ENCODE measurements around the gene HDX. TPM values are rescaled to one million over a fixed set of nuclear protein-coding genes. Genes with fewer than 3 reads are reported as not detected.

The HDX gene
- polyA plus RNA-seq, 1 donor from 2014 or later: 3.1 TPM

GRCh38 chrX:84363051-84363450 is 139.2 kb downstream of the HDX start:
- no peaks in the 10 kb centered on the region for H3F3A ChIP-seq (ENCODE audit: insufficient read depth, low read length, poor library complexity, severe bottlenecking)
- H3K9ac ChIP-seq (ENCODE audit: low read length): no peak overlapping the region
- H3K79me2 ChIP-seq (replicated peaks; ENCODE audit: insufficient read depth, low read length): no peaks in the 10 kb centered on the region
- no peak overlapping the region for H2AFZ ChIP-seq (ENCODE audit: low read depth, low read length)
- no peaks in the 10 kb centered on the region for H3K36me3 ChIP-seq (ENCODE audit: insufficient read depth, low read length)
- H3K9me2 ChIP-seq (ENCODE audit: insufficient read depth, low read length): no peaks in the 10 kb centered on the region
- H4K20me1 ChIP-seq (ENCODE audit: insufficient read depth): no peaks in the 10 kb centered on the region
- no peaks in the 10 kb centered on the region for H3K9me3 ChIP-seq (ENCODE audit: low read length)
- no peak overlapping the region for H3K27ac ChIP-seq (ENCODE audit: low read length)
- TF ChIP-seq TAF1 (IDR thresholded peaks at IDR 0.05; ENCODE audit: low read depth) (no peak), CTCF (IDR thresholded peaks at IDR 0.05; ENCODE audit: poor library complexity, severe bottlenecking) (no peak), POLR2AphosphoS5 (IDR thresholded peaks at IDR 0.05) (no peak), MXI1 (conservative IDR thresholded peaks at IDR 0.05; ENCODE audit: poor library complexity, severe bottlenecking) (no peak), EZH2 (IDR thresholded peaks at IDR 0.05; ENCODE audit: borderline replicate concordance, insufficient read depth, low read length, poor library complexity, severe bottlenecking) (no peak), RAD21 (conservative IDR thresholded peaks at IDR 0.05) (no peak), REST (IDR thresholded peaks at IDR 0.05; ENCODE audit: borderline replicate concordance) (no peak), EP300 (conservative IDR thresholded peaks at IDR 0.05; ENCODE audit: poor library complexity, severe bottlenecking) (no peak), SMC3 (conservative IDR thresholded peaks at IDR 0.05; ENCODE audit: poor library complexity) (no peak)
- no peak overlapping the region for H3K4me3 ChIP-seq (ENCODE audit: low read length)
- H3K27me3 ChIP-seq (ENCODE audit: insufficient read depth, low read depth, low read length): no peaks in the 10 kb centered on the region
- no peak overlapping the region for H3K4me2 ChIP-seq (ENCODE audit: low read length)

GRCh38 chrX:84362184-84362838 is 139.9 kb downstream of the HDX start:
- Histone ChIP-seq H3K27ac (ENCODE audit: low read length) (no peak overlapping the region), H3F3A (ENCODE audit: insufficient read depth, low read length, poor library complexity, severe bottlenecking) (no peaks in the 10 kb centered on the region), H3K36me3 (ENCODE audit: insufficient read depth, low read length) (no peaks in the 10 kb centered on the region), H3K4me2 (ENCODE audit: low read length) (no peak overlapping the region), H3K9ac (ENCODE audit: low read length) (no peak overlapping the region), H3K9me2 (ENCODE audit: insufficient read depth, low read length) (no peaks in the 10 kb centered on the region), H4K20me1 (ENCODE audit: insufficient read depth) (no peaks in the 10 kb centered on the region), H3K9me3 (ENCODE audit: low read length) (no peaks in the 10 kb centered on the region), H3K79me2 (replicated peaks; ENCODE audit: insufficient read depth, low read length) (no peaks in the 10 kb centered on the region), H3K27me3 (ENCODE audit: insufficient read depth, low read depth, low read length) (no peaks in the 10 kb centered on the region), H3K4me3 (ENCODE audit: low read length) (no peak overlapping the region), H2AFZ (ENCODE audit: low read depth, low read length) (no peak overlapping the region)
- TF ChIP-seq REST (IDR thresholded peaks at IDR 0.05; ENCODE audit: borderline replicate concordance) (no peak), MXI1 (conservative IDR thresholded peaks at IDR 0.05; ENCODE audit: poor library complexity, severe bottlenecking) (no peak), EP300 (conservative IDR thresholded peaks at IDR 0.05; ENCODE audit: poor library complexity, severe bottlenecking) (no peak), CTCF (IDR thresholded peaks at IDR 0.05; ENCODE audit: poor library complexity, severe bottlenecking) (no peak), RAD21 (conservative IDR thresholded peaks at IDR 0.05) (no peak), TAF1 (IDR thresholded peaks at IDR 0.05; ENCODE audit: low read depth) (no peak), POLR2AphosphoS5 (IDR thresholded peaks at IDR 0.05) (no peak), SMC3 (conservative IDR thresholded peaks at IDR 0.05; ENCODE audit: poor library complexity) (no peak), EZH2 (IDR thresholded peaks at IDR 0.05; ENCODE audit: borderline replicate concordance, insufficient read depth, low read length, poor library complexity, severe bottlenecking) (no peak)

Measured in neural cell (in vitro differentiated cells).